SK-N-SH (cell line): ENCODE data around the gene SRGAP2B.
"Not testable (repeated sequence)": the region's sequence is repeated elsewhere in the genome, so short reads cannot be mapped to it uniquely, and the experiment has no call there.

Experiments used
- CHD2 ChIP-seq: fragments of 150-350 bp; IDR thresholded peaks from 2 replicates; pipeline ENCODE4 v1.6.1; 2018; ENCODE audit warnings: low read length; ENCODE audit not compliant: partially characterized antibody
- EZH2phosphoT487 ChIP-seq: fragments of 200-600 bp; sonication (generic); IDR thresholded peaks from 2 replicates; pipeline ENCODE4 v1.6.1; 2017; ENCODE audit warnings: low read depth, mixed run types, mild to moderate bottlenecking, antibody characterized with exemption, moderate library complexity, borderline replicate concordance
- FOSL2 ChIP-seq: IDR thresholded peaks from 2 replicates; pipeline ENCODE4 v1.4.0; 2012; ENCODE audit warnings: low read depth, mild to moderate bottlenecking, moderate library complexity, borderline replicate concordance
- JUND ChIP-seq: IDR thresholded peaks from 2 replicates; pipeline ENCODE4 v1.4.0; 2012
- NFIC ChIP-seq: IDR thresholded peaks from 2 replicates; pipeline ENCODE4 v1.4.0; 2012; ENCODE audit warnings: borderline replicate concordance
- POLR2AphosphoS5 ChIP-seq: IDR thresholded peaks from 2 replicates; pipeline ENCODE4 v1.6.1; 2012; ENCODE audit warnings: low read depth, low read length
- RAD21 ChIP-seq: IDR thresholded peaks from 2 replicates; pipeline ENCODE4 v1.6.1; 2012; ENCODE audit warnings: mild to moderate bottlenecking, low read length
- USF1 ChIP-seq: IDR thresholded peaks from 2 replicates; pipeline ENCODE4 v1.4.0; 2012; ENCODE audit warnings: low read depth, borderline replicate concordance
- TF ChIP-seq, protein P1 (sequence below): fragments of 200-600 bp; sonication (generic); IDR thresholded peaks from 2 replicates; pipeline ENCODE4 v1.6.1; 2017; ENCODE audit warnings: antibody characterized with exemption, mild to moderate bottlenecking, moderate library complexity
- TF ChIP-seq, protein P2 (sequence below): fragments of 150-350 bp; IDR thresholded peaks from 2 replicates; pipeline ENCODE4 v1.6.1; 2016; ENCODE audit warnings: mild to moderate bottlenecking, low read depth, low read length
- TF ChIP-seq, protein P3 (sequence below): IDR thresholded peaks from 2 replicates; pipeline ENCODE4 v1.4.0; 2012; ENCODE audit warnings: low read depth
- TF ChIP-seq, protein P4 (sequence below): IDR thresholded peaks from 2 replicates; pipeline ENCODE4 v1.6.1; 2012; ENCODE audit warnings: mild to moderate bottlenecking, low read depth, low read length, moderate library complexity

DNA sequence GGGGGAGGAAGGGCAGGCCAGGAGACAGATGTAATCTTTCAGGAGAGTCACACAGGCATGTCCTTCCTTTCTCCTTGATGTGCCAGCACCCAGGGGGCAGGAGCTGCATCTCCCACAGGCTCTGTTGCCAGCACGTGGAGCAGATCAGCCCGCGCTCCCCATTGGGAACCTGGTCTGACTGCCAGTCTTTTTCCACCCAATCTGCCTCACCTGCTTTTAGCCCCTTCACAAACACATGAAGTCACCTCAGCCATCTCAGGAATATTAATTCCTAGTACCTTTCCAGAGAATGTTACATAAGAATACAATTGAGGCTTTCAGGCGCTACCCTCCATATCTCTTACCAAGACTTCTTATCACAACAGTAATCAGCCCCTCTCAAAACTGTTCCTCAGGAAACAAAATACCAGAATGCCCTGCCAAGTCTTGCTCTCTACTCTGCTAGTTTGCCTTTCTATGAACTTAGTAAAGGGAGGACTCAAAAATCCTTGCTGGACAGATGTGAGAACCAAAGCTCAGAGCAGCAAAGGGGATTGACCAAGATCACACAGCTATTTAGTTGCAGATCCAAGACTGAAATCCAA lies 94.3 kb downstream of the SRGAP2B start:
- TF ChIP-seq, protein P1, sequence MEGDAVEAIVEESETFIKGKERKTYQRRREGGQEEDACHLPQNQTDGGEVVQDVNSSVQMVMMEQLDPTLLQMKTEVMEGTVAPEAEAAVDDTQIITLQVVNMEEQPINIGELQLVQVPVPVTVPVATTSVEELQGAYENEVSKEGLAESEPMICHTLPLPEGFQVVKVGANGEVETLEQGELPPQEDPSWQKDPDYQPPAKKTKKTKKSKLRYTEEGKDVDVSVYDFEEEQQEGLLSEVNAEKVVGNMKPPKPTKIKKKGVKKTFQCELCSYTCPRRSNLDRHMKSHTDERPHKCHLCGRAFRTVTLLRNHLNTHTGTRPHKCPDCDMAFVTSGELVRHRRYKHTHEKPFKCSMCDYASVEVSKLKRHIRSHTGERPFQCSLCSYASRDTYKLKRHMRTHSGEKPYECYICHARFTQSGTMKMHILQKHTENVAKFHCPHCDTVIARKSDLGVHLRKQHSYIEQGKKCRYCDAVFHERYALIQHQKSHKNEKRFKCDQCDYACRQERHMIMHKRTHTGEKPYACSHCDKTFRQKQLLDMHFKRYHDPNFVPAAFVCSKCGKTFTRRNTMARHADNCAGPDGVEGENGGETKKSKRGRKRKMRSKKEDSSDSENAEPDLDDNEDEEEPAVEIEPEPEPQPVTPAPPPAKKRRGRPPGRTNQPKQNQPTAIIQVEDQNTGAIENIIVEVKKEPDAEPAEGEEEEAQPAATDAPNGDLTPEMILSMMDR: not testable (repeated sequence)
- TF ChIP-seq, protein P2, sequence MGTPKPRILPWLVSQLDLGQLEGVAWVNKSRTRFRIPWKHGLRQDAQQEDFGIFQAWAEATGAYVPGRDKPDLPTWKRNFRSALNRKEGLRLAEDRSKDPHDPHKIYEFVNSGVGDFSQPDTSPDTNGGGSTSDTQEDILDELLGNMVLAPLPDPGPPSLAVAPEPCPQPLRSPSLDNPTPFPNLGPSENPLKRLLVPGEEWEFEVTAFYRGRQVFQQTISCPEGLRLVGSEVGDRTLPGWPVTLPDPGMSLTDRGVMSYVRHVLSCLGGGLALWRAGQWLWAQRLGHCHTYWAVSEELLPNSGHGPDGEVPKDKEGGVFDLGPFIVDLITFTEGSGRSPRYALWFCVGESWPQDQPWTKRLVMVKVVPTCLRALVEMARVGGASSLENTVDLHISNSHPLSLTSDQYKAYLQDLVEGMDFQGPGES: not testable (repeated sequence)
- TF ChIP-seq FOSL2, JUND, NFIC, USF1, POLR2AphosphoS5, CHD2, RAD21, EZH2phosphoT487: not testable (repeated sequence)
- TF ChIP-seq, protein P3, sequence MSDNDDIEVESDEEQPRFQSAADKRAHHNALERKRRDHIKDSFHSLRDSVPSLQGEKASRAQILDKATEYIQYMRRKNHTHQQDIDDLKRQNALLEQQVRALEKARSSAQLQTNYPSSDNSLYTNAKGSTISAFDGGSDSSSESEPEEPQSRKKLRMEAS: not testable (repeated sequence)
- TF ChIP-seq, protein P4, sequence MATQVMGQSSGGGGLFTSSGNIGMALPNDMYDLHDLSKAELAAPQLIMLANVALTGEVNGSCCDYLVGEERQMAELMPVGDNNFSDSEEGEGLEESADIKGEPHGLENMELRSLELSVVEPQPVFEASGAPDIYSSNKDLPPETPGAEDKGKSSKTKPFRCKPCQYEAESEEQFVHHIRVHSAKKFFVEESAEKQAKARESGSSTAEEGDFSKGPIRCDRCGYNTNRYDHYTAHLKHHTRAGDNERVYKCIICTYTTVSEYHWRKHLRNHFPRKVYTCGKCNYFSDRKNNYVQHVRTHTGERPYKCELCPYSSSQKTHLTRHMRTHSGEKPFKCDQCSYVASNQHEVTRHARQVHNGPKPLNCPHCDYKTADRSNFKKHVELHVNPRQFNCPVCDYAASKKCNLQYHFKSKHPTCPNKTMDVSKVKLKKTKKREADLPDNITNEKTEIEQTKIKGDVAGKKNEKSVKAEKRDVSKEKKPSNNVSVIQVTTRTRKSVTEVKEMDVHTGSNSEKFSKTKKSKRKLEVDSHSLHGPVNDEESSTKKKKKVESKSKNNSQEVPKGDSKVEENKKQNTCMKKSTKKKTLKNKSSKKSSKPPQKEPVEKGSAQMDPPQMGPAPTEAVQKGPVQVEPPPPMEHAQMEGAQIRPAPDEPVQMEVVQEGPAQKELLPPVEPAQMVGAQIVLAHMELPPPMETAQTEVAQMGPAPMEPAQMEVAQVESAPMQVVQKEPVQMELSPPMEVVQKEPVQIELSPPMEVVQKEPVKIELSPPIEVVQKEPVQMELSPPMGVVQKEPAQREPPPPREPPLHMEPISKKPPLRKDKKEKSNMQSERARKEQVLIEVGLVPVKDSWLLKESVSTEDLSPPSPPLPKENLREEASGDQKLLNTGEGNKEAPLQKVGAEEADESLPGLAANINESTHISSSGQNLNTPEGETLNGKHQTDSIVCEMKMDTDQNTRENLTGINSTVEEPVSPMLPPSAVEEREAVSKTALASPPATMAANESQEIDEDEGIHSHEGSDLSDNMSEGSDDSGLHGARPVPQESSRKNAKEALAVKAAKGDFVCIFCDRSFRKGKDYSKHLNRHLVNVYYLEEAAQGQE: not testable (repeated sequence)
